H54 (cell line): ENCODE measurements around the gene FLVCR2.
A peak's percentile ranks its signal among the peaks of the same experiment; 100 is the strongest.

ENCODE experiments used
- DNase-seq: peaks from one replicate; pipeline ENCODE4 v3.0.0; 2011; ENCODE audit warnings: low spot score, mixed read lengths; ENCODE audit not compliant: insufficient read length
- FAIRE-seq: peaks from 3 replicates; lab custom pipeline; 2011; peaks lifted over from hg19 to GRCh38; lab: Jason Lieb, UNC
- POLR2A ChIP-seq: IDR thresholded peaks from 2 replicates; pipeline ENCODE4 v1.6.1; 2011; ENCODE audit warnings: low read depth, mild to moderate bottlenecking, low read length

Gene FLVCR2

GRCh38 chr14:75578102-75578785 lies at the start of gene FLVCR2:
Gene FLVCR2, plus strand, starts transcription at chr14:75578620. Its CDS starts 353 bp downstream, at chr14:75578973.
- no peak for FAIRE-seq
- no peak for TF ChIP-seq POLR2A
- DNase-seq: peak; percentile 59

- no peak for TF ChIP-seq POLR2A
- FAIRE-seq (no peak), DNase-seq (no peak)
These were observed 47.2 kb upstream of the FLVCR2 start for GRCh38 chr14:75531256-75531655.

- DNase-seq (no peak), FAIRE-seq (no peak)
- no peak for TF ChIP-seq POLR2A
These were observed 46.6 kb upstream of the FLVCR2 start for GRCh38 chr14:75531660-75532317.

GRCh38 chr14:75533791-75534555 lies 44.4 kb upstream of the FLVCR2 start:
- DNase-seq (no peak), FAIRE-seq (no peak)
- no peak for TF ChIP-seq POLR2A

- DNase-seq (no peak), FAIRE-seq (no peak)
These were observed 43.1 kb upstream of the FLVCR2 start for GRCh38 chr14:75535164-75535898.

GRCh38 chr14:75537071-75537470 lies 41.3 kb upstream of the FLVCR2 start:
- DNase-seq (no peak), FAIRE-seq (no peak)
- TF ChIP-seq POLR2A: no peak

More at GRCh38 chr14:75535164-75535898, 43.1 kb upstream of the FLVCR2 start:
- TF ChIP-seq POLR2A: no peak

- TF ChIP-seq POLR2A: no peak
- no peak for FAIRE-seq
- no peak for DNase-seq
These were observed 39.3 kb upstream of the FLVCR2 start for GRCh38 chr14:75539162-75539560.

- no peak for FAIRE-seq
- no peak for DNase-seq
These were observed 38.6 kb upstream of the FLVCR2 start for GRCh38 chr14:75539561-75540478.

GRCh38 chr14:75540479-75540851 lies 38.0 kb upstream of the FLVCR2 start:
- no peak for FAIRE-seq
- DNase-seq: no peak
- no peak for TF ChIP-seq POLR2A

More at GRCh38 chr14:75539561-75540478, 38.6 kb upstream of the FLVCR2 start:
- TF ChIP-seq POLR2A: no peak

- DNase-seq: no peak
- TF ChIP-seq POLR2A: no peak
- FAIRE-seq: no peak
These were observed 35.8 kb upstream of the FLVCR2 start for GRCh38 chr14:75542588-75543091.

GRCh38 chr14:75543253-75543652 lies 35.2 kb upstream of the FLVCR2 start:
- TF ChIP-seq POLR2A: no peak
- no peak for DNase-seq

GRCh38 chr14:75543786-75544185 lies 34.6 kb upstream of the FLVCR2 start:
- TF ChIP-seq POLR2A: no peak
- no peak for DNase-seq
- FAIRE-seq: no peak

More at GRCh38 chr14:75543253-75543652, 35.2 kb upstream of the FLVCR2 start:
- no peak for FAIRE-seq
